ENCODE results near the gene ERMAP. TPM values are rescaled to one million over a fixed set of nuclear protein-coding genes. Genes with fewer than 3 reads are reported as not detected.
A peak's percentile ranks its signal among the peaks of the same experiment; 100 is the strongest.

Gene ERMAP
- total and polyA plus RNA-seq, 9 of the 15 experiments (the other 6 are each of a cell fraction or from before 2014, with no cell fraction given) = 8.0 to 31.4 (median 22.5) TPM

DNA sequence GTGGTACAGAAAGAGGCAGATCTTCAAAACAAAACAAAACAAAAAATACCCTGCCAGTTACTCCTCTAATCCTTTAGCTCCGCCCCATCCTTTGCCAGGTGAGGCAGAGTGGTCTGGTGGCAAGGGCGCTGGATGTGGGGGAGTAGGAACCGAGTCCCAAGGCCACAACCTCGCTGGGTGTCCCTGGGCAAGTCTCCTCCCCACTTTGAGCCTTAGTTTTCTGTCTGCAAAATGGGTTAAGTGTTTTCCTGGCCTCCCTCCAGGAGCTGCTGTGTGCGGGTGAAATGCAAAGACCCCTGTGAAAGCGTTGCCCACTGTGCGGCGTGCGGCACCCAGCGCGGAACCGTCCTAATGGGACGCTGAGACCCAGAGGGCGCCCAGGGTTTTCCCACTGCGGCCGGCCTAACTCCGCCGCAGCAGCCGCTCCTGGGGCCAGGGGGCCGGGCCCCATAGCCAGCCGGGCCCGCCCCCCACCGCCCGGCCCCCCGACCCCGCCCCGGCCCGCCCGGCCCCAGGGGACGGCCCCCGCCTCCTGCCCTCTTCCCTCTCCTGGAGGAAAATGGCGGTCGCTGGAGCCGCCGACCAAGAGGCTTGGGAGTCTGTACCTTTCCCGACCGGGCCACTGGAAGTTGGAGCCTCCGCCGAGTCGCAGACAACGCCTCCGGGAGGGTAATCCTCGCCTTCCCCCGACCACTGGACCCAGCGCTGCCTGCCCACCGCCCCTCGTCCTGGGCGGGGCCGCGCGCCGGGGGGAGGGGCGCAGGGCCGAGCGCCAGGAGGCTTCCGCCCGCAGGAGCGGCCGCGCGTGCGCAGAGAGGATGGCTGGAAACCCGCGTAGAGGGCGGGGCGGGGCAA, at the start of gene ERMAP, which contains the start of gene SVBP (continued):
- peak; percentile 92 to 93 for TF ChIP-seq NRF1 (conservative IDR thresholded peaks at IDR 0.05 in 1 of 2, IDR thresholded peaks at IDR 0.05 in 1 of 2)
- no peak for TF ChIP-seq CEBPB (tag; IDR thresholded peaks at IDR 0.05)
- no peak for TF ChIP-seq ZKSCAN8 (CRISPR knock-in tag; IDR thresholded peaks at IDR 0.05)
- no peak for TF ChIP-seq RBM25 (IDR thresholded peaks at IDR 0.05; ENCODE audit: low read depth, low read length, severe bottlenecking)
- TF ChIP-seq NONO (IDR thresholded peaks at IDR 0.05; ENCODE audit: low read depth in 2 of 2, low read length in 1 of 2) = peak in 1 of 2 experiments; percentile 66; a peak in 1 of 4 replicates
- peak; percentile 90 for TF ChIP-seq POLR2A (conservative IDR thresholded peaks at IDR 0.05)
- TF ChIP-seq, protein P1, sequence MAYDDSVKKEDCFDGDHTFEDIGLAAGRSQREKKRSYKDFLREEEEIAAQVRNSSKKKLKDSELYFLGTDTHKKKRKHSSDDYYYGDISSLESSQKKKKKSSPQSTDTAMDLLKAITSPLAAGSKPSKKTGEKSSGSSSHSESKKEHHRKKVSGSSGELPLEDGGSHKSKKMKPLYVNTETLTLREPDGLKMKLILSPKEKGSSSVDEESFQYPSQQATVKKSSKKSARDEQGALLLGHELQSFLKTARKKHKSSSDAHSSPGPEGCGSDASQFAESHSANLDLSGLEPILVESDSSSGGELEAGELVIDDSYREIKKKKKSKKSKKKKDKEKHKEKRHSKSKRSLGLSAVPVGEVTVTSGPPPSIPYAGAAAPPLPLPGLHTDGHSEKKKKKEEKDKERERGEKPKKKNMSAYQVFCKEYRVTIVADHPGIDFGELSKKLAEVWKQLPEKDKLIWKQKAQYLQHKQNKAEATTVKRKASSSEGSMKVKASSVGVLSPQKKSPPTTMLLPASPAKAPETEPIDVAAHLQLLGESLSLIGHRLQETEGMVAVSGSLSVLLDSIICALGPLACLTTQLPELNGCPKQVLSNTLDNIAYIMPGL (CRISPR knock-in tag; IDR thresholded peaks at IDR 0.05) = 0 out of 2 replicates have a peak, but pooled peaks have one; percentile 12
- no peak for TF ChIP-seq RHOXF2B (CRISPR knock-in tag; conservative IDR thresholded peaks at IDR 0.05)
- TF ChIP-seq KDM4B (IDR thresholded peaks at IDR 0.05; ENCODE audit: borderline replicate concordance in 2 of 2, low read depth in 1 of 2) = peak in 1 of 2 experiments; percentile 45; a peak in 1 of 4 replicates
- TF ChIP-seq, protein P2, sequence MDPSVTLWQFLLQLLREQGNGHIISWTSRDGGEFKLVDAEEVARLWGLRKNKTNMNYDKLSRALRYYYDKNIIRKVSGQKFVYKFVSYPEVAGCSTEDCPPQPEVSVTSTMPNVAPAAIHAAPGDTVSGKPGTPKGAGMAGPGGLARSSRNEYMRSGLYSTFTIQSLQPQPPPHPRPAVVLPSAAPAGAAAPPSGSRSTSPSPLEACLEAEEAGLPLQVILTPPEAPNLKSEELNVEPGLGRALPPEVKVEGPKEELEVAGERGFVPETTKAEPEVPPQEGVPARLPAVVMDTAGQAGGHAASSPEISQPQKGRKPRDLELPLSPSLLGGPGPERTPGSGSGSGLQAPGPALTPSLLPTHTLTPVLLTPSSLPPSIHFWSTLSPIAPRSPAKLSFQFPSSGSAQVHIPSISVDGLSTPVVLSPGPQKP (CRISPR knock-in tag; IDR thresholded peaks at IDR 0.05) = no peak
- no peak for TF ChIP-seq ZBED1 (IDR thresholded peaks at IDR 0.05)
- TF ChIP-seq RAD51 (IDR thresholded peaks at IDR 0.05; ENCODE audit: borderline replicate concordance, low read depth) = no peak
- TF ChIP-seq, protein P3, sequence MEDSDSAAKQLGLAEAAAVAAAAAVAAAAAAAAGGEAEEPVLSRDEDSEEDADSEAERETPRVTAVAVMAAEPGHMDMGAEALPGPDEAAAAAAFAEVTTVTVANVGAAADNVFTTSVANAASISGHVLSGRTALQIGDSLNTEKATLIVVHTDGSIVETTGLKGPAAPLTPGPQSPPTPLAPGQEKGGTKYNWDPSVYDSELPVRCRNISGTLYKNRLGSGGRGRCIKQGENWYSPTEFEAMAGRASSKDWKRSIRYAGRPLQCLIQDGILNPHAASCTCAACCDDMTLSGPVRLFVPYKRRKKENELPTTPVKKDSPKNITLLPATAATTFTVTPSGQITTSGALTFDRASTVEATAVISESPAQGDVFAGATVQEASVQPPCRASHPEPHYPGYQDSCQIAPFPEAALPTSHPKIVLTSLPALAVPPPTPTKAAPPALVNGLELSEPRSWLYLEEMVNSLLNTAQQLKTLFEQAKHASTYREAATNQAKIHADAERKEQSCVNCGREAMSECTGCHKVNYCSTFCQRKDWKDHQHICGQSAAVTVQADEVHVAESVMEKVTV (CRISPR knock-in tag; IDR thresholded peaks at IDR 0.05) = no peak
- TF ChIP-seq, protein P4, sequence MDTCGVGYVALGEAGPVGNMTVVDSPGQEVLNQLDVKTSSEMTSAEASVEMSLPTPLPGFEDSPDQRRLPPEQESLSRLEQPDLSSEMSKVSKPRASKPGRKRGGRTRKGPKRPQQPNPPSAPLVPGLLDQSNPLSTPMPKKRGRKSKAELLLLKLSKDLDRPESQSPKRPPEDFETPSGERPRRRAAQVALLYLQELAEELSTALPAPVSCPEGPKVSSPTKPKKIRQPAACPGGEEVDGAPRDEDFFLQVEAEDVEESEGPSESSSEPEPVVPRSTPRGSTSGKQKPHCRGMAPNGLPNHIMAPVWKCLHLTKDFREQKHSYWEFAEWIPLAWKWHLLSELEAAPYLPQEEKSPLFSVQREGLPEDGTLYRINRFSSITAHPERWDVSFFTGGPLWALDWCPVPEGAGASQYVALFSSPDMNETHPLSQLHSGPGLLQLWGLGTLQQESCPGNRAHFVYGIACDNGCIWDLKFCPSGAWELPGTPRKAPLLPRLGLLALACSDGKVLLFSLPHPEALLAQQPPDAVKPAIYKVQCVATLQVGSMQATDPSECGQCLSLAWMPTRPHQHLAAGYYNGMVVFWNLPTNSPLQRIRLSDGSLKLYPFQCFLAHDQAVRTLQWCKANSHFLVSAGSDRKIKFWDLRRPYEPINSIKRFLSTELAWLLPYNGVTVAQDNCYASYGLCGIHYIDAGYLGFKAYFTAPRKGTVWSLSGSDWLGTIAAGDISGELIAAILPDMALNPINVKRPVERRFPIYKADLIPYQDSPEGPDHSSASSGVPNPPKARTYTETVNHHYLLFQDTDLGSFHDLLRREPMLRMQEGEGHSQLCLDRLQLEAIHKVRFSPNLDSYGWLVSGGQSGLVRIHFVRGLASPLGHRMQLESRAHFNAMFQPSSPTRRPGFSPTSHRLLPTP (IDR thresholded peaks at IDR 0.05; ENCODE audit: borderline replicate concordance, extremely low read depth, insufficient read length) = no peak
- TF ChIP-seq, protein P5, sequence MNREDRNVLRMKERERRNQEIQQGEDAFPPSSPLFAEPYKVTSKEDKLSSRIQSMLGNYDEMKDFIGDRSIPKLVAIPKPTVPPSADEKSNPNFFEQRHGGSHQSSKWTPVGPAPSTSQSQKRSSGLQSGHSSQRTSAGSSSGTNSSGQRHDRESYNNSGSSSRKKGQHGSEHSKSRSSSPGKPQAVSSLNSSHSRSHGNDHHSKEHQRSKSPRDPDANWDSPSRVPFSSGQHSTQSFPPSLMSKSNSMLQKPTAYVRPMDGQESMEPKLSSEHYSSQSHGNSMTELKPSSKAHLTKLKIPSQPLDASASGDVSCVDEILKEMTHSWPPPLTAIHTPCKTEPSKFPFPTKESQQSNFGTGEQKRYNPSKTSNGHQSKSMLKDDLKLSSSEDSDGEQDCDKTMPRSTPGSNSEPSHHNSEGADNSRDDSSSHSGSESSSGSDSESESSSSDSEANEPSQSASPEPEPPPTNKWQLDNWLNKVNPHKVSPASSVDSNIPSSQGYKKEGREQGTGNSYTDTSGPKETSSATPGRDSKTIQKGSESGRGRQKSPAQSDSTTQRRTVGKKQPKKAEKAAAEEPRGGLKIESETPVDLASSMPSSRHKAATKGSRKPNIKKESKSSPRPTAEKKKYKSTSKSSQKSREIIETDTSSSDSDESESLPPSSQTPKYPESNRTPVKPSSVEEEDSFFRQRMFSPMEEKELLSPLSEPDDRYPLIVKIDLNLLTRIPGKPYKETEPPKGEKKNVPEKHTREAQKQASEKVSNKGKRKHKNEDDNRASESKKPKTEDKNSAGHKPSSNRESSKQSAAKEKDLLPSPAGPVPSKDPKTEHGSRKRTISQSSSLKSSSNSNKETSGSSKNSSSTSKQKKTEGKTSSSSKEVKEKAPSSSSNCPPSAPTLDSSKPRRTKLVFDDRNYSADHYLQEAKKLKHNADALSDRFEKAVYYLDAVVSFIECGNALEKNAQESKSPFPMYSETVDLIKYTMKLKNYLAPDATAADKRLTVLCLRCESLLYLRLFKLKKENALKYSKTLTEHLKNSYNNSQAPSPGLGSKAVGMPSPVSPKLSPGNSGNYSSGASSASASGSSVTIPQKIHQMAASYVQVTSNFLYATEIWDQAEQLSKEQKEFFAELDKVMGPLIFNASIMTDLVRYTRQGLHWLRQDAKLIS (CRISPR knock-in tag; IDR thresholded peaks at IDR 0.05) = no peak; the same call in 1 of the 2 replicates

Data from K562 (cell line).